IPS-NIHi11 (cell line): ENCODE data around the gene KCNC4.

Experiments used
- DNase-seq: peaks from one replicate; pipeline ENCODE4 v3.0.0; 2012; ENCODE audit warnings: mixed read lengths, low spot score

Gene KCNC4

DNA sequence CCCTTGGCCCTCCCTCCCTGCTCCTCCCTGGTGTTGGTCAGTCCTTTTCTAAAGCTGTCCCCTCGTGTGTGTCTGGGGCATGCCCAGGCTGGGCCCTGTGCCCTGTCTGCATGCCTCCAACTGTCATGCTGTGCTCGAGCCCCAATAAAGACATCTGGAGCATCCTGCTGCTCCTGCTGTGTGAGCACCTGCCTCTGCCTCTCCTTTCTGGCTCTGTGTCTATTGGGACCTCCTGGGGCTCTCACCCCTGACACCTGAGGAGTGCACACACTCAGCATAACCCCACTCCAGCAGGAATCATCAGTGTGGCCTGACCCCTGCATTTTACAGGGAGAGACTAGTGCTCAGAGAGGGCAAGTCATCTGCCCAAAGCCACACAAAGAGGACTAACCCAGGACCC is 23.7 kb downstream of the KCNC4 start:
- no peak for DNase-seq

DNA sequence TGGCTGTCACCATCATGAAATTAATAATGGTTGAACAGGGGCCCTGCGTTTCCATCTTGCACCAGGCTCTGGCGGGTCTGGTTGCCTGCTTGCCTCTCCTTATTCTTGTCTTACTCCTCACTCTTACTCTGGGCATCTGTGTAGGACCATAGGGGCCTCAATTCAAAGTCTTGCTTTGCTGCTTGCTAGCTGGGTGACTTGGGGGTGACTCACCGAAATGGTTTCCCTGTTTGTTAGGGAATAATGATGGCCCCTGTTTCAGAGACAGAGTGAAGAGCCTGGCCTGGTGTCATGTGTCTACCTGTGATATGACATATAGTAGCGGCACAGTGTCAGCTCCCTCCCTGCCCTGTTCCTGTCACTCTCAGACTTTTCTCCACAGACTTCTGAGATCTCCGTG is 24.6 kb downstream of the KCNC4 start:
- no peak for DNase-seq

- DNase-seq: no peak
These were observed 25.2 kb downstream of the KCNC4 start for GRCh38 chr1:110235181-110235833.

DNA sequence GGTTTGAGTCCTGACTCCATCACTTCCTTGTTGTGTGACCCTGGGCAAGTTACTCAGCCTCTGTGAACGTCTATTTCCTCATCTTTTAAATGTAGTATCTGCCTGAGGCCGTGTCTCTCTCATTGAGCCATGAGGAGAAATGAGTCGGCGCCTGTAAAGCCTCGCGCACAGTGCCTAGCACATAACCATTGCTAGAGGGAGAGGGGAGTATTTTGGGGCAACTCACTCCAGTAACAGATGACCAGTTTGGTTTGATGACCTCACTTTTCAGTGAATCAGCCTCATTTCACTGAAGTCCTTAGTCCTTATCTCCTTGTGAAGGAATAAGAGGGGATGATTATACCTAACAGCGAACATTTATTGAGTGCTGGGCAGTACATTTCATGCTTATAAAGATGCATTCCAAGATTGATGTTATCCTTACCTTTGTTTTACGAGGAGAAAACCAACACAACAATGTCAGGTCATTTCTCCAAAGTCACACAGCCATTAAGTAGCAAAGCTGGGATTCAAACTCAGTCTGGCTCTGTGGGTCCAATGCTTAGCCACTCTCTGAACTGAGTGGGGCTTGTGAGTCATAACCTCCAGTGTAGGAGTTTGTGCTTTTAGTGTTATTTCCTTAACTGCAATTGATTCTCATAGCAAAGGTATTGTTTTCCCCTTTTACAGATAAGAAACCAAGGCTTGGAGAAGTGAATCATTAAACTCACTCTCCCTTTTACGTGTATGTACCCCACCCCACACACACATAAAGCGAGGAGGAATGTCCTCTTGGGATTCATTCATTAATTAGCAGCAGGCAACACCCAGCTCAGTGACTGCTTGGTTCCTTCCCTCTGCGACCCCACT is 25.9 kb downstream of the KCNC4 start:
- DNase-seq: no peak

- DNase-seq: no peak
These were observed 27.5 kb downstream of the KCNC4 start for GRCh38 chr1:110237386-110238152.

- no peak for DNase-seq
These were observed 29.6 kb downstream of the KCNC4 start for GRCh38 chr1:110239441-110240430.

GRCh38 chr1:110240476-110241210 is 30.5 kb downstream of the KCNC4 start:
- no peak for DNase-seq

DNA sequence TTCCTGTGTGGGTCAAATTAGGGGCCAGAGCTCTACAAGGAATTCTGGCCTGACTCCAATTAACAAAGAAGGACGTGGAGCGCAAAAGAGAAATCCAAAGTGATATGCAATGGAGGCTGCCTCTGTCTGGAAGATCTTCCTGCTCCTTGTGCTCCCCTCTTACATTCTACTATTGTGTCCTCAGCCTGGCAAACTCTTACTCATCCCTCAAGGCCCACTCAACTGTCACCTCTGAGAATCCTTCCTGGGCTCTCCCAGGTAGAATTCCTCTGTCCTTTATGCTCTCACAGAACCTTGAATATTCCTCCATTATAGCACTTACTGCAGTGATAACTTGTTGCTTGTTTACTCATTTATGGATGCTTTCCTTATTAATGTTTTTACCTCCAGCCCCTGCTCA is 31.4 kb downstream of the KCNC4 start:
- DNase-seq: no peak

DNA sequence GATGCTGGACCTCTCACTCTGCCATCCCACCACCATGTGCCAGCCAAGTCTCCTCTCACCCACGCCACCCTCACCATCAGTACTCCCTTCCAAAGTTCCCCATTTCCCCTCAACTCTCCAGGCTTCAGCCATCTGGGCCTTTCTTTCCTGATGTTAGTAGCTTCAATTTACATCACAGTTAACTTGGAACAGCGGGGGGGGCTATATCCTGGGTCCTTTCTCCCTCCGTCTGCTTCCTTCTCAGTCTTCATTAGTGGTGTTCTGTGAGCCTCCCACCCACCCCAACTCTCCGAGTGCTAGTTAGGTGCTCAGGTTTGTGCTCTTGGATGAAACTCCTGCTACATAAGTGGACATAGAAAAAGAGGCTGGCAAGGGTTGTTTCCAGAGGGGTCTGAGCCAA is 31.9 kb downstream of the KCNC4 start:
- DNase-seq: no peak

DNA sequence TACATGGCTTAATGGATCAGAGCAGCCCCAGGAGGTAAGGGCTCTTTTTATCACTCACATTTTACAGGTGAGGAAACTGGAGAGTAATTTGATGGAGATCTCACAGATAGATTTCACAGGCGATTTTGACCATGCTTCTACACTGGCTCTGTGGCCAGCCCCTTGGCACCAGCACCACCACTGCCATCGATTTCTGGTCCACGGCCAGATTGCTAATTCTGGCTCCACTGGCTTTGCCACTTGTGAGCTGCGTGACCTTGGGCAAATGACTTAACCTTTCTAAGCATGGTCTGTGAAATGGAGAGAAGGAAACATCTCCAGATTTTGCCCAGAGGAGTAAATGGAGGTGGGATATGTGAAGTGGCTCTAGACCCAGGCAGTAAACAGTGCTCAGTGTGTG is 32.6 kb downstream of the KCNC4 start:
- DNase-seq: no peak

DNA sequence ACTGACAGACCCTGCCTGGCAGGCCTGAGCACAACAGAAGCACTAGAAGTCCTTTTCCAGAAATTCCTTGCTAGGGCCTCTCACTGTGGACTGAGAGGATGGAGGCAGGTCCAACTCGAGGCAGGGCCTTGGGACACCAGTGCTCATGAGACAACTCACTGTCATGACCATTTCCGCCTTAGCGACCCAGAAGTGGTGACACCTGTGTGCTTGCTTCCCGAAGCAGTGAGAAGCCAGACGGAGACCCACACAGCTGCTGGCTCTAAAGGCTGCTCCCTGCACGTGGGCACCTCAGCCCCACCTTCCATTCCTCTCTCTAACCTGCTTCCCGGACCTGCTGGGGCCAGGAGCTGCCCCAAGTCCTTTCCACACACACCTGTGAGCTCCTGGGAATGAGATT is 33.0 kb downstream of the KCNC4 start:
- no peak for DNase-seq

GRCh38 chr1:110243574-110243973 is 33.5 kb downstream of the KCNC4 start:
- no peak for DNase-seq

DNA sequence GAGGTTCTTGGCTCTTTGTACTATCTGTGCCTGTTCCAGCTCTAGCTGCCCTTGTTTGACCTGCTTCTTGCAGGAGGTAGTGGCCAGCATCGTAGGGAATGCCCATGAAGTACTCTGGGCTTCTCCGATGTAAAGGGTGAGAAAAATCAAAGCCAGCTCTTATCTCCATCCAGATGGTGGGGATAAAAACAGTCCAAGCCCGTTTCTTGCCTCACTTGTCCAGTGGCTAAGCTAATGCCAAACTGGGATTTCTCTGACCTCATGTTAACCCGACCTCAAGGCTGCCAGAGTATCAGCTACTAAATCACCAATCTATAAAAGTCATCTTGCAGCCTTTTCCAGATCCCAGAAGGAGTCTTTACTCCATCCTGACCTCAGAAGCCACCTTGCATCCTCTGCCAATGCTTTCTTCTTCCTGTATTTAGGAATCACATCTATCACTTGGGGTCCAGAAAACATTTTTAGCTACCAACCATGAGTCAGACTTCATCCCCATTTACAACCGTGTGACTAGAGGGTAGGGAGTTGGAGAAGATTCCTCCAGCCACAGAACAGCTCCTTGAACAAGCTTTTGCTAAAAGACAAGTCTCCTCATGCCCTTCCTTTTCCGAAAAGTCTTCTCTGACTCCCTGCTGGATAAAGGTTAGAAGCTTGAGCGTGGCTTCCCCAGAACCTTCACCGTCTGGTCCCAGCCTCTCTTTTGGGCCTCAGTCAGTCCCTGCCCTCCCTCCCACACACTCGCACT is 35.9 kb downstream of the KCNC4 start:
- no peak for DNase-seq

DNA sequence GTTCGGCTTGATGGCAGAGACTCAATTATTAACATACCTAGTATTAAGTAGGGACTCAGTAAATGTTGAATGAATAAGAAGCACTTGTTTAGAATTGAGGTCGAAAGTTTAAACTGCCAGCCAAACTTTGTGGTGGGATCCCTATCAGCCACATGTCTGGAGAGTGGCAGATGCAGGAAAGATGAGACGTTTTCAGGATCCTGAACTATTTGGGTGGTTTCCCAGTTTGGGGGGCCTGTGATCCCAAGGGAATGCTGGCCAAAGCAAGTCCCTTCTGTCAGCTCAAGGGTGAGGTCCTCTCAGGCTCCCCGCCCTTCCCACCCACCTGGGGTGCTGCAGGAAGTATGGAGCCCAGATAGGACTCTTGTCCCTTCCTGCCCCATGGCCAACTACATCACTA is 38.6 kb downstream of the KCNC4 start:
- no peak for DNase-seq

GRCh38 chr1:110249256-110249655 is 39.1 kb downstream of the KCNC4 start:
- no peak for DNase-seq

GRCh38 chr1:110250008-110250407 is 39.9 kb downstream of the KCNC4 start:
- no peak for DNase-seq

DNA sequence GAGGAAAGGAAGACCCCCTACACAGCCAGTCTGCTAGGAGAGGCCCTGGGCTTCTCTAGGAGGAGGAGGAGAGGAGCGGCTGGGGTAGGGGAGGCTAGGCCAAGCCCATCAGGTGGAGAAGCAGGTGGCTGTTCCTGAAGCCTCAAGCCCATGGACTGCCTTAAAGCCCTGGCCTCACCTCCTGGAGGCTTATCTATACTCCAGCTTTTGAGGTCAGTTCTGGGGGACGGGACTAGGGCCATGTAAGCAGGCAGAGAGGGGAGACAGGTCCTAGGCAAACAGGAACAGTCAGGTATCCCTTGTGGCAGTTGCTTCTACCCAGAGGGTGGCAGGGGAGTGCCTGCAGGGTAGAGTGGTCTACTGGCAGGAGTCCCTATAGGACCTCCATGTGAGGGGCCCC is 40.6 kb downstream of the KCNC4 start:
- DNase-seq: no peak

- no peak for DNase-seq
These were observed 43.1 kb downstream of the KCNC4 start for GRCh38 chr1:110253213-110253612.

- DNase-seq: no peak
These were observed 44.7 kb downstream of the KCNC4 start for GRCh38 chr1:110254604-110255391.
